Effector memory CD8-positive, alpha-beta T cell (primary cell): Measurements from ENCODE around the gene CEP104.
A peak's percentile ranks its signal among the peaks of the same experiment; 100 is the strongest.

Experiments used
- ATAC-seq: fragments of 150-1000 bp; cut with Tn5 transposase; replicated peaks from 2 replicates; pipeline ENCODE4 v1.10.0; 2021; ENCODE audit warnings: mild to moderate bottlenecking, moderate library complexity
- DNase-seq, 3 experiments: peaks; one replicate each; pipeline ENCODE4 v3.0.0; 2021
- H3K27ac Mint-ChIP-seq, 2 donors: one replicate each; pipeline ENCODE4 v1.8.0; 2022; ENCODE audit warnings: mild to moderate bottlenecking in 2 of 2, mixed read lengths in 2 of 2, moderate library complexity in 2 of 2
- H3K27me3 Mint-ChIP-seq, 2 donors: one replicate each; pipeline ENCODE4 v1.8.0; 2022; ENCODE audit warnings: mixed read lengths in 2 of 2
- H3K36me3 Mint-ChIP-seq: one replicate; pipeline ENCODE4 v1.8.0; 2022; ENCODE audit warnings: mild to moderate bottlenecking, moderate library complexity, mixed read lengths; ENCODE audit not compliant: insufficient read depth
- H3K4me1 Mint-ChIP-seq, 2 donors: one replicate each; pipeline ENCODE4 v1.8.0; 2022; ENCODE audit warnings: low read depth in 2 of 2, mixed read lengths in 2 of 2
- H3K4me3 Mint-ChIP-seq, 2 donors: one replicate each; pipeline ENCODE4 v1.8.0; 2022; ENCODE audit warnings: mild to moderate bottlenecking in 2 of 2, mixed read lengths in 2 of 2, moderate library complexity in 2 of 2
- H3K9me3 Mint-ChIP-seq, 2 donors: one replicate each; pipeline ENCODE4 v1.8.0; 2022; ENCODE audit warnings: mixed read lengths in 2 of 2

CEP104 gene

DNA sequence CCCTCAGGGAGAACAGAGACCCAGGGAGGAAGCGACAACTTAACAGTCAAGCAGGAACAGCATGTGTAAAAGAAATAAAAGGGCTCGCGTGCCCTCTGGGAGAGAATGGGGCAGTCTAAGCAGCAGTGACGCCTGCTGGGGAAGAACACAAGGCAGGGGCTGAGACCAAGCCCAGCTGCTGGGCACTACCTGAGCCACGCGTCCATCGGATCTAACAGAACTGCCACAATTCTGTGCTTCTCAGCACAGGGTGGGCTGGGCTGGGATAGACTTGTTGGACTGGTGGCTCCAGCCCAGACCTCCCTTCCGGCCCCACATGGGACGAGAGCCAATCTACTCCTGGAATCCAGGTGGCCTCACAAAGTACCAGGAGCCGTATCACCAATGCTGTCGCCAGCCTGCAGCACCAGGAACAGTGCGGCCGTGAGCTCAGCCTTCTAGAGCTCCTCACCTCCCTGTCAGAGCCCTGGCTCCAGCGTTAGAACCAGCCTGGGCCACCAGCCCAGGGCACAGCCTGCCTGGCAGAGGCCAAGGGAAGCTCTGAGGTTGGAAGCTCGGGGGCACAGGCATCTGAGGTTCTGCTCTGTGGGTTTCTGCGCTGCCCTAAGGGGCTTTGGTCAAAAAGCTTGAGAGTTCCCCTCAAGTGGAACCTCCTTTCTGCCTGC is 68.1 kb downstream of the CEP104 start:
- DNase-seq (no peak), ATAC-seq (no peak)
- H3K4me3 Mint-ChIP-seq: no peak overlapping the region
- H3K36me3 Mint-ChIP-seq: peaks cover 56% of the 10 kb centered on the region
- peak overlapping the region; percentile 95 for H3K27ac Mint-ChIP-seq
- no peaks in the 10 kb centered on the region for H3K27me3 Mint-ChIP-seq
- H3K4me1 Mint-ChIP-seq: peaks cover 25 to 34% of the 10 kb centered on the region in 2 donors
- H3K9me3 Mint-ChIP-seq: no peaks in the 10 kb centered on the region

DNA sequence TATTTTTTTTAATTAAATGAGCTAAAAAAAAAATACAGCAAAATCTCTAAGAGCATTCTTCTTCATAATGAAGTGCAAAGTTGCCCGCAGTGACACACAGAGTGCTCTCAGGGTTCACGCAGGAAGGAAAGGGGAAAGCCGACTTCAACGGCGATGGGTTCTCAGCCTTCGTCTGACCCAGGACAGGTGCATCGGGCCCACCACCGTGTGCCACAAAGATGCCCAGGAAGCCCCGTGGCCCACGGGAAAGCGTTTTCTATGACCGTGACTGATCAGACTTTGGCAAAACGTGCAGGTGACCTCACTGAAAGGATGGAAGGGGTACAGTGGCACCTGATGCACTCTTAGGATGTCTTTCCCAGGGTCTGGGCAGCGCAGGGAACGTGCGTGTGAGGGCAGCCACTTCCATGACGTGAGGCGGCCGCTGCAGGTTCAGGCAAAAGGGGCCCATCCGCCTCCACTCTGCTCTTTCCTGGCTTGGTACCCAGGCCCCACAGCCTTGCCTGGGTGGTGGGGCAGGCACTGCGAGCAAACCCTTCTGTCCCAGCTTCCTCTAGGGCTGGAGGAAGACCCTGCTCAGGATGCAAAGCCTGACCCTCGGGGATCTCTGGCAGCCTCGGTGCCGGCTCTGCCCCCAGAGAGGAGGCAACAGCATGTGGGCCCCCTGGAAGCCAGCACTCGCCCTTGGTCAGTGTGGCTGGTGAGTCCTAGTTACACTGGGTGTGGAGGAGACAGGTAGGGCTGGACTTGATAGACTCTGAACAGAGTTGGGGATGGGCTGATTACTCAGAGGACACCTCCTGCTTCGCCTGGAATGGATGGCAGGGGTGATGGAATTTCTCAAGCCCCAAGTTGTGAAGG is 69.0 kb downstream of the CEP104 start:
- ATAC-seq (no peak), DNase-seq (peak in 1 of 3 experiments; percentile 30)
- Mint-ChIP-seq H3K4me1 (peaks cover 22 to 25% of the 10 kb centered on the region in 2 donors), H3K27ac (peak overlapping the region; percentile 95), H3K9me3 (no peaks in the 10 kb centered on the region), H3K27me3 (no peaks in the 10 kb centered on the region), H3K36me3 (peaks cover 65% of the 10 kb centered on the region), H3K4me3 (peak overlapping the region; percentile 74 to 78)

DNA sequence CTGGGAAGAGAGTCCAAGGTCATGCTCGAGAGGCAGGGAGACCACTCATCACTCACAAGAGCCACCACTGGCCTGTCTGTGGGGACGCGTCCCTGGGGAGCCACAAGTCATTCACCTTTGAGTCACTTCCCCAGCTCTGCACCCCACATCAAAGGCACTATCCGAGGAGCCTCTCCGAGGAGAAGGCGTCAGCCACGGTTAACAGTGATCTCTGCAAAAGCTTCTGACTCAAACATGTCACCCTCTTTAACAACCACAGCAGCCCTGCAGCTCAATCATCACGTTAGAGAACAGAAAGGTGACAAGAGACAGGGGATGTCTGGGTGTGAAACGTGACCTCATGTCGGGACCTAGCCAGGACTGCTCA is 69.7 kb downstream of the CEP104 start:
- Mint-ChIP-seq H3K4me1 (peaks cover 22 to 25% of the 10 kb centered on the region in 2 donors), H3K36me3 (peaks cover 68% of the 10 kb centered on the region), H3K27ac (peak overlapping the region; percentile 95), H3K4me3 (peak overlapping the region; percentile 74 to 78), H3K27me3 (no peaks in the 10 kb centered on the region), H3K9me3 (no peaks in the 10 kb centered on the region)
- peak; percentile 52 to 70 (median 55) for DNase-seq
- ATAC-seq: peak; percentile 85

DNA sequence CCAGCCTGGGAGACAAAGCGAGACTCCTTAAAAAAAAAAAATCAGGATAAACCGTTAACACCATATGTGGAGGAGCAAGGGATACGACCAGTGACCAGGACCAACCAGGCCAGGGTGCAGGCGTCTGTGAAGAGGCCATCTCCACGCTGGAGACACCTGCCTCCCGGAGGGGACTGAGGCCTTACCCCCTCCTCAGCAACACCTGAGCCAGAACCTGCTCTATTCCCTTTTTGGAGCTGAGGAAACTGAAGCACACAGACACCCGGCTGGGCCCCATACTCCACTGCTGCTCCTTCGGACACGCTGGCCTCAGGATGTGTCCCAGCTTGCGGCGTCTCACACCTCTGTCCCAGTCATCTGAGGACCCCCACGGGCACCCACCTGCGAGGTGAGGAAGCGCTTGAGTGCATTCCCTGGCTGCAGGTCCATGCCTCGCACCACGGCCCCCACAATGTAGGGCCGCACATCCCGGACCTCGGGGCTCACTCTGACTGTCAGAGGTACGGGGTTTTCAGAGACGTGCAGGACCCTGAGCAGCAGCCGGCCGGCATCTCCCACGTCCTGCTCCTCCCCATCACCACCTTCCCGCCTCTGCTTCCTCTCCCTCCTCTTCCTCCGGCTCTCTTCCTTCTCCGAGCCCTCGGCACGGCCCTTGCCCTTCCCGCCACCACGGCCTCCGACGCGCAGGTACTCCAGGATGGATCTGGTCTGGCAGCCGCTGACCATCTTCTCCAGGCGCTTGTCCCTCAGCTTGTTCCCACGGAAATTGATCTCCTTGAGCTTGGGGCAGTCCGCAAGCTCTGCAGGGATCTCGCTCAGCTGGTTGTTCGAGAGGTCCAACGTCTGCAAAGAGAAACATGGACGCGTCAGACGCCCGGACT is 70.3 kb downstream of the CEP104 start:
- Mint-ChIP-seq H3K4me3 (peak overlapping the region; percentile 74 to 78), H3K27ac (peak overlapping the region; percentile 95), H3K36me3 (peaks cover 69% of the 10 kb centered on the region), H3K4me1 (peaks cover 21 to 22% of the 10 kb centered on the region in 2 donors), H3K9me3 (no peaks in the 10 kb centered on the region), H3K27me3 (no peaks in the 10 kb centered on the region)
- ATAC-seq (no peak), DNase-seq (no peak)

DNA sequence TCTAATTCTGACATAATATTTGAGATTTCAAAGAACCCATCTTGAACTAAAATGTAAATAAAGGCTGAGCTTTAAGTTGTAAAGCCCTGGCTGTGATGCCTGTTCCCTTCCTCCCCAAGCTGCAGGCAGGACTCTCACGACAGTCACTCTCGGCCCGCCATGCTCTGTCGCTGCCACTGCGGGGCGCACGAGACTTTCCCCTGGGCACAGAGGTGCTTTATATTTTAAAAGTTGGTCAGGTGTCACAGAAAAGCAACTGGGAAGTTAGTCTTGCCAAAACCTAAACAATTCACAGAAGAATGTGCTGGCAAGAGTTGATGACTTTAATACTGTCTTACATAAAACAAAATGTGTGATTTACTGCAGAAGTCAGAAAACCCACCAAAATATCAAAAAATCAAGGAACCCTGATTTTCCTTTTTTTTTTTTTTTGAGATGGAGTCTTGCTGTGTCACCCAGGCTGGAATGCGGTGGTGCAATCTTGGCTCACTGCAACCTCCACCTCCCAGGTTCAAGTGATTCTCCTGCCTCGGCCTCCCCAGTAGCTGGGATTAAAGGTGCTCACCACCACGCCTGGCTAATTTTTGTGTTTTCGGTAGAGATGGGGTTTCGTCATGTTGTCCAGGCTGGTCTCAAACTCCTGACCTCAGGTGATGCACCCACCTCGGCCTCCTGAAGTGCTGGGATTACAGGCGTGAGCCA is 71.4 kb downstream of the CEP104 start:
- Mint-ChIP-seq H3K27me3 (no peaks in the 10 kb centered on the region), H3K4me3 (no peak overlapping the region), H3K36me3 (peaks cover 79% of the 10 kb centered on the region), H3K4me1 (peaks cover 17 to 22% of the 10 kb centered on the region in 2 donors), H3K9me3 (no peaks in the 10 kb centered on the region), H3K27ac (peak overlapping the region; percentile 15 to 52)
- no peak for DNase-seq
- ATAC-seq: no peak

DNA sequence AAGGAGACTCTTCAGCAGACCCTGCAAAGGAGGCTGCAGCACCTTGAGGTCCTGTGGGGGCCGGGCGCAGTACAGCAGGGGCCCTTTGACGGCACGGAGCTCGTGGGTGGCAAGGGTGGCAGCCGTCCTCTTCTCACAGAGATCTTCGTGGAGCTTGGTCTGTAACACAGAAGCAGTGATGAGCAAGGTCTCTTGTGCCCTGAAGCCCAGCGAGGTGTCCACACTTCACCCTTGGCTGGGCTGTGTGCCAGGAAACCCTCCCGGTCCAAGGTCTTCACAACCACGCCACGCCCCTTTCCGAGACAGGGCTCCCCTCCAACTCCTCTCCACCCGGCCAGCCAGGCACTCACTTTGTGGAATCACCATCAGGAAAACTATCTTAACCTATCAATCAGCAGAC is 72.0 kb downstream of the CEP104 start:
- H3K27me3 Mint-ChIP-seq: no peaks in the 10 kb centered on the region
- ATAC-seq (no peak), DNase-seq (no peak)
- H3K4me3 Mint-ChIP-seq: no peak overlapping the region
- peak overlapping the region; percentile 15 to 52 for H3K27ac Mint-ChIP-seq
- H3K4me1 Mint-ChIP-seq: peaks cover 17 to 22% of the 10 kb centered on the region in 2 donors
- peaks cover 84% of the 10 kb centered on the region for H3K36me3 Mint-ChIP-seq
- H3K9me3 Mint-ChIP-seq: no peaks in the 10 kb centered on the region

DNA sequence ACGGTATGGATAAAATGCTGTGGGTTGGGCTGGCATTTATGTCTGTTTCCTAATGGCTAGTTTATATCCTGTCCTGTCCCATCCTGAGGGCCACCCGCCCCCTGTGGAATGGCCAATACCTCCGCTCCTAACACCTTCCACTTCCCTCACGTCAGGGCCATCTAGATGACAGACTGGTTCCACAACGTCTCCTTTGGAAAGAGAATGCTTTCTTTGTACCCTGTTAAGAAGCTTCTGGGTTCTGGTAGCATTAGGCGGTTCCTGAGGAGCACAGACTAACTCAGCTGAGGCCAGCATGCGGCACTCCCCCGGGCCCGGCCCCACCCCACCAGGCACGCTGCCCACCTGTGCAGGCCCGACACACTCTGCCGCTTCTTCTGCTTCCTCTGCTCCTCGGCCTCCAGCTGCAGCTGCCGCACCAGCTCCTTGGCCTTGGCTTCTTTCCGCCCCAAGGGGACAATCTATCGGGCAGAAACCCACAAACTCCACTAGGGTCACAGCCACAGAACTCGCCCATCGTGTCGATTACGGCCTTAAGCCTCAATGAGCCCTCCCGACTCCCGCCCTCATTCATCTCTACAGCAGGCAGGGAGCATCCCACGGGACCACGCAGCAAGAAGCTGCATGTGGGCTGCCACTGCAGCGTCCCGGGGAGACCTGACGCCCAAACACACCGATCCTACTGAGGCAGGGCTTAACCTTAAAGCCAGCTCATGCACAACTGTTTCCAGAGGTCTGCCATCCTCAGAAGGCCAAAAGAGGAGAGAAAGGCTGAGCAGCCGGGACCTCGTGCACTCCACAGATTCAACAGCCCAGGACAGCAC is 73.1 kb downstream of the CEP104 start:
- Mint-ChIP-seq H3K4me1 (peaks cover 17% of the 10 kb centered on the region in 2 donors), H3K27me3 (no peaks in the 10 kb centered on the region), H3K4me3 (no peak overlapping the region), H3K36me3 (peaks cover 87% of the 10 kb centered on the region), H3K9me3 (no peaks in the 10 kb centered on the region), H3K27ac (no peak overlapping the region)
- ATAC-seq (no peak), DNase-seq (no peak)

DNA sequence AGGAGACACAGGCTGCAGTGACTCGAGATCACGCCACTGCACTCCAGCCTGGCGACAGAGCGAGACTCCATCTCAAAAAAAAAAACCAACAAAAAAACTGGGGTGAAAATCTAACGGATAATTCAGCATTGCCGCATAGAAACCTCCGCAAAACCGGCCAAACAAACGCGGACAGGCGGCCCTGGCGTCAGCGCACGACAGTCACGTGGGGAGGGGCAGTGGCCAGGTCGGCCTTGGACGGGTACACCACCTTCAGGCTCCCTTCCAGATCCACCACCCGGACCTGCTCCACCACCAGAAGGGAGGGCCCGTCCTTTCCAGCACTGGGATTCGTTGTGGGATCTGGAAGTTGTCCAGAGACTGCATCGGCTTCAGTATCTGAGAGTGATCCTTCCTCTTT is 76.1 kb downstream of the CEP104 start:
- H3K36me3 Mint-ChIP-seq: peaks cover 78% of the 10 kb centered on the region
- H3K4me3 Mint-ChIP-seq: no peak overlapping the region

DNA sequence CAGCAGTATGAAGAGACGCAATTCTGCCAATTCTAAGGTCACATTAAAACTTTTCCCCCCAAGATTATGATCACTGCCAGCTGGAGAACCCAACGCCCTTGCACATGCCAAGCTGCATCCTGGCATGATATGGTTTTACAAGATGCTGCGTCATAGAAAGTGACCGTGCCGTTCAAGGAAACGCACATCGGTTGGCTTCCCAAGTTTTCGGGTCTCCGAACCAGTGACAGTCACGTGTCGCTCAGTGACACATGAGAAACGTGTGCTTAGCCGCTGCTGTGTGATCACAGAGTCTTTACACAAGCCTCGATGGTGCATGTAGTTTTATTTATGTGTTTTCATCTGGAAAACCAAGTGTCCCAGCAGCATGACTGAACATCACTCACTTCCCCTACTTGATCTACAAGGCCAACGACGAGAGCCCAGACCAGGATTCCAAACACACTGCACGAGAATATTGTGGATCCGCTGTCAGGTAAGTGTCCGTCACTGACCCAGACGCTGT is 77.0 kb downstream of the CEP104 start:
- DNase-seq: no peak
- Mint-ChIP-seq H3K27ac (no peak overlapping the region), H3K4me3 (no peak overlapping the region), H3K4me1 (peaks cover 3 to 7% of the 10 kb centered on the region in 2 donors), H3K27me3 (no peaks in the 10 kb centered on the region), H3K9me3 (no peaks in the 10 kb centered on the region), H3K36me3 (peaks cover 69% of the 10 kb centered on the region)
- no peak for ATAC-seq

More for the DNA sequence above, 76.1 kb downstream of the CEP104 start:
- ATAC-seq (no peak), DNase-seq (no peak)
- Mint-ChIP-seq H3K4me1 (peaks cover under 1 to 5% of the 10 kb centered on the region in 2 donors), H3K27ac (peak overlapping the region in 1 of 2 donors; percentile 15), H3K9me3 (no peaks in the 10 kb centered on the region), H3K27me3 (no peaks in the 10 kb centered on the region)

DNA sequence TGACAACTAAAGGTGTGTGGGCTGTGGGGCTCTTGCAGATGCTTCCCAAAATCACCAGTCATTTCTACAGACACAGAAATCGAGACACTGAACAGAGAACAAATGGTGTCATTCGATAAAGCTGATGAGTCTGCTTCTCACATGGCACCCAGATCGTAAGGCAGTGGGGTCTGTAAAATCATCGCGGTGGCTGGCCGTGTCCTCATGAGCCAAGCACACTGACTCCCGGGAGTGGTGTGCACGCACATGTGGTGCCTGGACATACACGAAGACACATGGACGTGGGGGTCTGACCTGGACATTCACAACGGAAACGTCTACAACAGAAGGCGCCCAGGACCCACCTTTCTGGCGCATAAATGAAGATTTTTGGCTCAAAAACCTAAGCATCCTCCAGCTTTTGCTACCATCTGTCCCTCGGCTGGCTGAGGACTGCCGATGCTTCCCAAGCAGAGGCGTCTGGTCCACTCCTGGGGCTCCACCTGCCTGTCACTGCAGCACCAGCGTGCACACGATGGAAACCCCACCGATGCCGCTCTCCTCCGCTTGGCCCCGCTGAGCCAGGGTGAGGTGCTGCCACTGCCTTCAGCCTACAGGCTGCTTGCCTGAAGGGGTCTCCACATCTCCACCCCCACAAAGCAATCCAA is 77.6 kb downstream of the CEP104 start:
- no peak for DNase-seq
- Mint-ChIP-seq H3K27ac (no peak overlapping the region), H3K36me3 (peaks cover 63% of the 10 kb centered on the region), H3K4me3 (no peak overlapping the region), H3K27me3 (no peaks in the 10 kb centered on the region), H3K4me1 (peaks cover 3 to 7% of the 10 kb centered on the region in 2 donors), H3K9me3 (no peaks in the 10 kb centered on the region)
- no peak for ATAC-seq

DNA sequence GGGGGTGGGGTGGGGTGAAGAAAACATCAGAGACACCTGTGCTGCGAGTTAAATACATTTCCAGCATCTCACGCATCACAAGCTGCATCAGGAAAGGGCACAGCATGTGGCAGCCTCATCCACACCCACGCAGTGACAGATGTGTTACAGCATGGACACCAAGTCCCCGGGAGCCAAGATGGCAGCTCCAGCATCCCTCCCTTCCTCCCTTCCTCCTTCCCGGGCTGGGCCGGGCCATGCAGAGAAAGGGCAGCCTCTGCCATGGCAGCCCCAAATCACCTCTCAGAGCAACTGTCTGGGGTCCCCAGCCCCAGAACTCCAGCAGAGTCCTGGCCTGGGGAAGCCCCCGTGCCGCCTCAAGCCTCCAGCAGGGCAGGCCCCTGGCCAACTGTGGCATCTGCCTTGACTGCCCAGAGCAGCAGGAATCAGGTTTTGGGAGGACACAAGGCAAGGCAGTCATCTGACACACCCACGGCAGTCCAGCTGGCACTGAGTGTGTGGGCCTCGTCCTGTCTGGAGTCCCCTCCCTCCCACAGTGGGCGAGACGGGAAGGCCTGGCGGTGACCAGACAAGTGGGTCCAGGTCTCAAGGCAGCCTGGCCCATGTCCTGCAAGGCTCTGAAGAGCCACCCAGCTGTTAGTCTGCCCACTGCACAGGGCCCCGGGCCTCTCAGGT is 78.3 kb downstream of the CEP104 start:
- Mint-ChIP-seq H3K36me3 (peaks cover 56% of the 10 kb centered on the region), H3K4me1 (peaks cover 3 to 7% of the 10 kb centered on the region in 2 donors), H3K27ac (no peak overlapping the region), H3K9me3 (no peaks in the 10 kb centered on the region), H3K4me3 (no peak overlapping the region), H3K27me3 (no peaks in the 10 kb centered on the region)
- DNase-seq: no peak
- ATAC-seq: no peak
